GM18519 (cell line): ENCODE results near the gene WDR7.

Experiments used
- ATAC-seq: cut with Tn5 transposase; IDR thresholded peaks from one replicate; pipeline ENCODE4 v1.9.1; 2021; ENCODE audit warnings: mild to moderate bottlenecking, moderate library complexity; ENCODE audit not compliant: unreplicated experiment, low FRiP score

The WDR7 gene

GRCh38 chr18:56789889-56790180 is 138.7 kb downstream of the WDR7 start:
- ATAC-seq = no peak

- no peak for ATAC-seq
These were observed 144.2 kb downstream of the WDR7 start for GRCh38 chr18:56795381-56795780.

- no peak for ATAC-seq
These were observed 148.6 kb downstream of the WDR7 start for GRCh38 chr18:56799756-56800155.

GRCh38 chr18:56803051-56803450 is 151.9 kb downstream of the WDR7 start:
- no peak for ATAC-seq

GRCh38 chr18:56804395-56804794 is 153.2 kb downstream of the WDR7 start:
- ATAC-seq = peak; percentile 89

GRCh38 chr18:56807901-56808300 is 156.7 kb downstream of the WDR7 start:
- no peak for ATAC-seq

GRCh38 chr18:56812674-56813073 is 161.5 kb downstream of the WDR7 start:
- no peak for ATAC-seq

- no peak for ATAC-seq
These were observed 164.8 kb downstream of the WDR7 start for GRCh38 chr18:56815926-56816325.

- ATAC-seq = no peak
These were observed 172.9 kb downstream of the WDR7 start for GRCh38 chr18:56823986-56824565.

- ATAC-seq = no peak
These were observed 174.2 kb downstream of the WDR7 start for GRCh38 chr18:56825321-56825720.

GRCh38 chr18:56825878-56826277 is 174.7 kb downstream of the WDR7 start:
- no peak for ATAC-seq

GRCh38 chr18:56831988-56832387 is 180.8 kb downstream of the WDR7 start:
- no peak for ATAC-seq

GRCh38 chr18:56835331-56835730 is 184.2 kb downstream of the WDR7 start:
- ATAC-seq = no peak

- ATAC-seq = no peak
These were observed 185.0 kb downstream of the WDR7 start for GRCh38 chr18:56836173-56836572.

- no peak for ATAC-seq
These were observed 190.7 kb downstream of the WDR7 start for GRCh38 chr18:56841836-56842235.

GRCh38 chr18:56843241-56843640 is 192.1 kb downstream of the WDR7 start:
- ATAC-seq = no peak

- no peak for ATAC-seq
These were observed 193.4 kb downstream of the WDR7 start for GRCh38 chr18:56844556-56844955.

- peak; percentile 74 for ATAC-seq
These were observed 200.6 kb downstream of the WDR7 start for GRCh38 chr18:56851774-56852173.

- ATAC-seq = no peak
These were observed 202.8 kb downstream of the WDR7 start for GRCh38 chr18:56853961-56854360.

GRCh38 chr18:56861244-56861643 is 210.1 kb downstream of the WDR7 start:
- ATAC-seq = no peak

- peak; percentile 81 for ATAC-seq
These were observed 218.1 kb downstream of the WDR7 start for GRCh38 chr18:56869189-56869777.

- ATAC-seq = no peak
These were observed 219.8 kb downstream of the WDR7 start for GRCh38 chr18:56870982-56871381.

- ATAC-seq = no peak
These were observed 221.0 kb downstream of the WDR7 start for GRCh38 chr18:56872140-56872539.
